Gastrocnemius medialis (tissue), 4 donors: ENCODE data around the gene MARCO.

Experiments used
- CTCF ChIP-seq, 5 experiments: fragments of 450-650 bp in 3 of 5; fragments of 200-600 bp in 2 of 5; sonication (generic) in 2 of 5; IDR thresholded peaks in 4 of 5; conservative IDR thresholded peaks in 1 of 5; 1 replicate in 4 of 5; 2 replicates in 1 of 5; pipeline ENCODE4 v1.5.1; 2016 to 2019; ENCODE audit warnings: antibody characterized with exemption in 5 of 5, mild to moderate bottlenecking in 3 of 5, moderate library complexity in 3 of 5
- POLR2A ChIP-seq, 2 donors: fragments of 450-650 bp; IDR thresholded peaks; one replicate each; pipeline ENCODE4 v1.6.1; 2017; ENCODE audit warnings: antibody characterized with exemption in 2 of 2, mild to moderate bottlenecking in 2 of 2, moderate library complexity in 2 of 2

DNA sequence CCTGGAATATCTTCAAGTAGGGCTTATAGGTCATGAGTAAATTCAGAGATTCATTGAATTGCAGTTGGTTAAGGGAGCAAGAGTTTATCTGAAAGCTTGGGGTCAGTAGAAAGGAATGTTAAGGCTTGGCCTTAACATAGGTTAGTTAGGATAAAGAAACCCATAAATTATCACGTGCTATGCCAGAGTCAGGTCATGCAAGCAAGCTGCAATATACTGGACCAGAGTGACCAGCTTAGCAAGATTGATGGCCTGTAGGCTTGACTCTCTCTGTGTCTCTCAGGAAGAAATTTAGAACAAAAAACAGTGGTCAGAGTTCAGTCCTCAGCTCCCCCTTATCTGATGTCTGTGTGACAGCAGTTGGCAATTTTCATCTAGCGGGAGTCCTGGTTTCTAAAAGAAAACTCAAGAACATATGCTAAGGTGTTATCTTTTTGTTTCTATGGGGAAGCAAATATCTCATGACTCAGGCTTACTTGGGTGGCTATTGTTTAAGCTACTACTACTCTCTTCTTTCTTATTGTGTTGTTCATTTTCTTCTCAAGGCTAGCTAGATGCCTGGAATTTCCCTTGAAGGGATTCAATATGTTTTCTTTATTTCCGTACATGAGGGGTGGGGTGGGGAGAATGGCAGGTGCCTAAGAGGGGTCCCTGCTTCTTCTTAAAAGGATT is 28.7 kb upstream of the MARCO start:
- TF ChIP-seq CTCF (IDR thresholded peaks at IDR 0.05 in 4 of 5, conservative IDR thresholded peaks at IDR 0.05 in 1 of 5) (no peak), POLR2A (IDR thresholded peaks at IDR 0.05) (no peak)
